HG02678 (cell line): ENCODE data around the gene RHOBTB3.
"Not testable (repeated sequence)": the region's sequence is repeated elsewhere in the genome, so short reads cannot be mapped to it uniquely, and the experiment has no call there.

Source experiments
- ATAC-seq: cut with Tn5 transposase; IDR thresholded peaks from one replicate; pipeline ENCODE4 v1.9.1; 2021; ENCODE audit warnings: mild to moderate bottlenecking, moderate library complexity; ENCODE audit not compliant: unreplicated experiment

Gene RHOBTB3, protein sequence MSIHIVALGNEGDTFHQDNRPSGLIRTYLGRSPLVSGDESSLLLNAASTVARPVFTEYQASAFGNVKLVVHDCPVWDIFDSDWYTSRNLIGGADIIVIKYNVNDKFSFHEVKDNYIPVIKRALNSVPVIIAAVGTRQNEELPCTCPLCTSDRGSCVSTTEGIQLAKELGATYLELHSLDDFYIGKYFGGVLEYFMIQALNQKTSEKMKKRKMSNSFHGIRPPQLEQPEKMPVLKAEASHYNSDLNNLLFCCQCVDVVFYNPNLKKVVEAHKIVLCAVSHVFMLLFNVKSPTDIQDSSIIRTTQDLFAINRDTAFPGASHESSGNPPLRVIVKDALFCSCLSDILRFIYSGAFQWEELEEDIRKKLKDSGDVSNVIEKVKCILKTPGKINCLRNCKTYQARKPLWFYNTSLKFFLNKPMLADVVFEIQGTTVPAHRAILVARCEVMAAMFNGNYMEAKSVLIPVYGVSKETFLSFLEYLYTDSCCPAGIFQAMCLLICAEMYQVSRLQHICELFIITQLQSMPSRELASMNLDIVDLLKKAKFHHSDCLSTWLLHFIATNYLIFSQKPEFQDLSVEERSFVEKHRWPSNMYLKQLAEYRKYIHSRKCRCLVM

DNA sequence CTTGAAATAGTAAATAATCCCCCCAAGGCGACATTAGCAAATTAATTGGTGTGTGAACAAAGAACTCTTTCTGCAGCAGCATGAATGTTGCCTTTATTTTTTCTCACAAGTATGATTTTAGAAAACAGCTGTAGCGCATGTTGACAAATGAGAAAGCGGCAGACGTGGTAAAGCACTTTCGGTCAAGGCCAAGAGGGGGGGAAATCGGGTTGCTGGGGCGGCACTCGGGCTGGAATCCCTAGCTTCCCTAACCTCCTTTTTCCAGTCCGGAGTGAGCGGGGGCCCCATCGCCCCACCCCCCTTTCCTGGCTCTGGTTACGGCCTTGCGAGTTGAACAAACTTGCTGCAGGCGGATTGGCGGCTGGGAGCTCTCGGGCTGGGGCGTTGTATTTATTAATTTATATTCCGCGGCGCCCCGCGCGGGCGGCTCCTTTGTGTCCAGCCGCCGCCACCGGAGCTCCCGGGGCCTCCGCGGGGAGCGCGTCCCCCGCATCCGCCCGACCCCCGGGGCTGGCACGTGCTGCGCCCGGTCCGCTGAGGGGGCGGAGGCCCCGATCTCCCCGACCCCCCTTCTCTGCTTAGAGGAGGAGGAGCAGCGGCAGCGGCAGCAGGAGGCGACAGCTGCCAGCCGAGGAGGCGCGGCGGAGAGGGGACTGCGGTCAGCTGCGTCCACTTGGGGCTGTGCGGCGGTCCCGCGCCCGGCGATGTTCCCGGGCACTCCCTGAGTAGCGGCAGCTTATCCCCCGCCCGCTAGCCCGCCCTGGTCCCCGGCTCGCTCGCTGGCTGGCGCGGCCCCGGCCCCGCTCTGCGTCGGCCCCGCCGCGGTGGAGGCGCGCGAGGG is at the start of gene RHOBTB3:
RHOBTB3 (plus strand) TSS at position 607 of the 841 bp plus-strand sequence. CDS start 347 bp downstream, outside the sequence.
- ATAC-seq = peak; percentile 45

DNA sequence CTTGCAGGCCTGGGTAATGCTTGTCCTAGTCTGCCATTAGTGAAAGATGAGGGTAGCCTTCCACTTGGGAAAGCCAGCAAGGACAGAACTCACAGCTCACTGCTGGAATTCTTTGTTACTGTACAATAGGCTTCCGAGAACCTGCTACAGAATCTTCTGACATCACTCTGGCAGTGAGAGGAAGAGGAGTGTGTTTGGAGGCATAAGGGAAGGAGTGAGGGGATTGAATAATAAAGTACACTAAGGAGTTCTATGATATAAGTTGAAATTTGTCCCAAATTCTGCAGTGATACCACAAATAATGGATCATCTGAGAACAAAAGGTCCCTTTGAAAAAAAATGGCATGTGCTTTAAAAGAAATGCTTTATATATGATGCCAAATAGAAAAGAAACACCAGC is 48.2 kb upstream of the RHOBTB3 start, which contains the start of gene SPATA9:
SPATA9 (minus strand) TSS at position 101 of the 400 bp plus-strand sequence. CDS start 137 bp downstream, outside the sequence.
- no peak for ATAC-seq

DNA sequence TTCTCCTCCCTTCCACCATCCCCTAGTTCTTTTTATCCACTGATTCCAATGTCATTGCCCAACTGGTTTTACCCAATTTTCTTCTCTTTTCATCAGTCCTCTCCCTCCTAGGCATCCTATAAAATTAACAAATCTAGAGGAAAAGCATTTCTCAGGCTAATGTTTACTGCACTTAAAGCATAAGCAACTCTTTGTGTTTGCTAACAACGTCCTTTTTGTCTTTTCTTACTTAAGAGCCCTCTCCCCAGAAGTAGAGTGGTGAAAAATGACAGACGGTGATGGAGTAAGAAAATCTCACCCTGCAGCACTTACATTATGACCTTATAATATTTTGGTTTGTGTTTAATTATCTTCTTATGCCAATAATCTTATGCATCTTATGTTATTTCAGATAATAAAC is 46.8 kb upstream of the RHOBTB3 start:
- no peak for ATAC-seq

- no peak for ATAC-seq
These were observed 44.5 kb upstream of the RHOBTB3 start for GRCh38 chr5:95686651-95687050.

GRCh38 chr5:95689680-95690079 is 41.5 kb upstream of the RHOBTB3 start:
- ATAC-seq = no peak

GRCh38 chr5:95690333-95690732 is 40.8 kb upstream of the RHOBTB3 start:
- no peak for ATAC-seq

DNA sequence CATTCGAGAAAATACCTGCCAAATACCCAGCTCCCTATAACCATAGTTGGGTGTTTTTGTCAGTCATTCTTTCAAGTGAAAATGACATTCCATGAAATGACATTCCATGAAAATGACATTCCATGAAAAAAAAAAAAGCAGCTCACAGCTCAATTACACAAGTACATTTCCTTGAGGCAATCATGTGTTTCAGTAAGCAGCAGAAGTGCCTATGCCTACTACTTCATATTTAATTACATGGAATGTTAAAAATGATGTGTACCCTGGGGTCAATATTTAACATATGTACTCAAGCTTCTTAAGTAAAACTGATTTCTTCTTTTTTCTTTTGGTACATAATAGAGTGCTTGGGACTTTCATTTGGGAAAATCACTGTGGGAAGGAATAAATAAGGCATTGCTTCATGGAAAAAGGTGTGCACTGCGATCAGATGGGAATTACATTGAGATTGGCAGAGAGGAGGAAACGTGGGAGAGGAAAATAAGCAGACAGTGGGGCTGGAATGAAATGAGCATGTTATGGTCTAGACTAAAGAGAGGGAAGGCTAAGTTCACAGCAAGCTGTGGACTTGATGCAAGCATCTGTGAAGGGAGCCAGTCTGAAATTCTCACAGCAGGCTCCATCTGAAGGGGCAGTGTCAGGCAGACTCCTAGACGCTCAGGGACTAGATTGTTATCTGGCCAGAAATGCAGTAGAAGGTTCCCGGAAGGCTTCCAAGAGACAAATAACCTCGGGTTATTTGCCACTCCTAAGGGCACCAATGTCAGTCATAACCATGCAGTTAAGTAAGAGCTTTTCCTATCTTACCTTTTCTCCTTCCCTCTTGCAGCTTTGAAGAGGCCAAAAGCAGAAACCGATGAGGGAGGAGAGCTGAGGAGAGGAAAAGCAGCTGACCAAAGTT is 33.1 kb upstream of the RHOBTB3 start:
- ATAC-seq = no peak

DNA sequence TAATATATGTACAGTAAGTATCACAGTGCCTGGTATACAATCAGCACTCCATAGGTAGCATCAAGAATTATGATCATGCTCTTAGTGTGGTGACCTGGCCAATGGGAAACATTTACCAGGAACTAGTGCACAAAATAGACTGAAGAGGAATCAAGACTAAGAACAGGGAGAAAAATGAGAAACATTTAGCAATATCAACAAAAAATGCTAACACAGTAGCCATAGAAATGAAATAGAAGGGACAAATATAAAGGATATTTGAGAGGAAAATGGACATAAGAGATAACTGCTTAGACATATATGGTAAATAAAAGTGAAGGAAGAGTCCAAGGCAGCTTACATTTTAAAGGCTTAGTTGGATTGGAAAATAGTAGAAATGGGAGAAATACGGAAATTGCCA is 31.8 kb upstream of the RHOBTB3 start:
- ATAC-seq = no peak

DNA sequence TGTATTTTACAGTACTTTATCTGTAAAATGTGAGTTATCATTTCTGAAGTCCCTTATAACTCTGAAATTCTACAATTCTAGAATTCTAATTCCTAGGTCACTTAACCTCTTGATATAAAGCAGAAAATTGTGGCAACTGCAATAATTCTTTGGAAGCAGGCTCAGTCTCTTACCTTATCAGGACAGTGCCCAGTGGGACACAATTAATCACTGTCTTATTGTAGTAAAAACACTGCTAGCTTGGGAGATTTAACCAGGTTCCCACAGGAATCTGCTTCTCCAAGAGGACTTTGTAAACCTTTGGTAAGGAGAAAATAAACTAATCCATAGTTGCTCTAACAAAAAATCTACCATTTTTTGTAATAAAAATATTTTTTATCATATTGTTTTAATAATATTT is 30.1 kb upstream of the RHOBTB3 start:
- ATAC-seq = no peak

DNA sequence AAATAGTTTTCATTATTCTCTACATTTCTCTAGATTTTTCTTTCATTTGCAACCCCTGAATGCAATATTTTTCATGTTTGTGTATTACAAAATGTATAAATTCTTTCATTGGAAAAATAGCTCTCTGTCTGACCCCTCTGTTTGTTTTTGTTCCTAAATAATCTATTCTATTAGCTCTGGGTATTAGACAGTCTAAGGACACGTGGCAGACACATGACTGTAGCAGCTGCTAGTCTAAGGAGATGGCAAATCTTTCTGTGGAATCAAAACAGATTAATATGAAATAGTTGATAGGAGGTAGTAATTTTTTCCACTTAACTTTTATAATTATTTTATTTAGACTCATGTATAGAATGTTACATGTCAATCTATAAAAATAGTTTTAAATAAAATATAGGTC is 27.0 kb upstream of the RHOBTB3 start:
- ATAC-seq = no peak

DNA sequence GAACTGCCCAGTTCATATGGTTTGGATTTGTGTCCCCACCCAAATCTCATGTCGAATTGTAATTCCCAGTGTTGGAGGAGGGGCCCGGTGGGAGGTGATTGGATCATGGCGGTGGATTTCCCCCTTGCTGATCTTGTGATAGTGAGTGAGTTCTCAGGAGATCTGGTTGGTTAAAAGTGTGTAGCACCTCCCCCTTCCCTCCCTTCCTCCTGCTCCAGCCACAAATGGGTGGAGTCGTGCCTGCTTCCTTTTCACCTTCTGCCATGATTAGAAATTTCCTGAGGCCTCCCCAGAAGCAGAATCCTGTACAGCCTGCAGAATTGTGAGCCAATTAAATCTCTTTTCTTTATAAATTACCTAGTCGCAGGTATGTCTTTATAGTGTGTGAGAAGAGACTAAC is 24.9 kb upstream of the RHOBTB3 start:
- ATAC-seq = not testable (repeated sequence)

- no peak for ATAC-seq
These were observed 24.1 kb upstream of the RHOBTB3 start for GRCh38 chr5:95707055-95707454.

DNA sequence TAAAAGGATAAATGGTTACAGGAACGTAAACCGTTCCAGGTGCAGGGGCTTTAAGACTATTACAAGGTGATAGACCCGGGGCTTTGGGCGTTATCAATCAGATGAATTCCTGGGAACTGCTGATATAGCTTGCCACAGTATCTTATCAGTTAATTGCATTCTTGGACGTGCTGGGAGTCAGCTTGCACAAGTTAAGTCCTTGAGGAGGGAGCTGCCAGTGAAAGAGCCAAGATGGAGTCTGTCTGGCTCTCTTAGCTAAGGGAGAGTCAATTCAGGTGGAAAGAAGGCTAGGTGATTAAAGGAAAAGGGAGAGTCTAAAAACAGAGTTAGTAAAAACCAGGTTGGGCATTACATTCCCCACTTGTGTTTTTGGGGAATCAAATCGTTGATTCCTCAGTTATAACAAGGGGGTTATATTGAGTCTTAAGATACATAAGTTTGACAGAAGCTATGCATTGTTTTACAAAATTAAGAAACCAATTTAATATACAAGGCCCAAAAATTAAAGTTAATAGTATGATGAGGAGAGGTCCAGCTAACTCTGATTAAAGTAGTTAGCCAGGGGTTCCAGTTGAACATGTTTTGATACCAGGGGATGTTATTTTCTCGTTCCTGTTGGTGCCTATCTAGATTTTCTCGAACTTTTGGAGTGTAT is 23.5 kb upstream of the RHOBTB3 start:
- ATAC-seq = not testable (repeated sequence)

- ATAC-seq = no peak
These were observed 22.3 kb upstream of the RHOBTB3 start for GRCh38 chr5:95708876-95709275.

GRCh38 chr5:95709967-95710650 is 21.0 kb upstream of the RHOBTB3 start:
- ATAC-seq = no peak

GRCh38 chr5:95710651-95711500 is 20.3 kb upstream of the RHOBTB3 start:
- not testable (repeated sequence) for ATAC-seq

- ATAC-seq = no peak
These were observed 19.4 kb upstream of the RHOBTB3 start for GRCh38 chr5:95711501-95712346.
